Peyer's patch (tissue), 4 donors: Measurements from ENCODE around the gene GCLC. TPM values are rescaled to one million over a fixed set of nuclear protein-coding genes. Genes with fewer than 3 reads are reported as not detected.
"Not testable (repeated sequence)": the region's sequence is repeated elsewhere in the genome, so short reads cannot be mapped to it uniquely, and the experiment has no call there.

Experiments
- DNase-seq, 3 donors: peaks; one replicate each; pipeline ENCODE4 v3.0.0-alpha.2; 2017 to 2019
- H3K27ac ChIP-seq, 4 donors: fragments of 200-600 bp; sonication (generic); one replicate each; pipeline ENCODE4 v1.5.1; 2016 to 2019
- H3K27me3 ChIP-seq, 2 donors: fragments of 200-600 bp; sonication (generic); one replicate each; pipeline ENCODE4 v1.5.1; 2019
- H3K36me3 ChIP-seq, 3 donors: fragments of 200-600 bp; sonication (generic); one replicate each; pipeline ENCODE4 v1.5.1; 2016 to 2019
- H3K4me1 ChIP-seq, 4 donors: fragments of 200-600 bp; sonication (generic); one replicate each; pipeline ENCODE4 v1.5.1; 2016 to 2019
- H3K4me3 ChIP-seq, 4 donors: fragments of 200-600 bp; sonication (generic); 1 replicate in 3 of 4; 2 replicates in 1 of 4; pipeline ENCODE4 v1.5.1; 2016 to 2019; ENCODE audit warnings: mild to moderate bottlenecking in 1 of 4
- H3K9me3 ChIP-seq, 4 donors: fragments of 200-600 bp; sonication (generic); one replicate each; pipeline ENCODE4 v1.5.1; 2016 to 2019; ENCODE audit warnings: mild to moderate bottlenecking in 1 of 4
- CTCF ChIP-seq, 6 experiments: fragments of 450-650 bp in 4 of 6; fragments of 200-600 bp in 2 of 6; sonication (generic) in 1 of 6; IDR thresholded peaks; one replicate each; pipeline ENCODE4 v1.5.1; 2017 to 2019; ENCODE audit warnings: antibody characterized with exemption in 6 of 6, mild to moderate bottlenecking in 3 of 6, moderate library complexity in 1 of 6
- POLR2A ChIP-seq, 2 donors: fragments of 450-650 bp; IDR thresholded peaks; one replicate each; pipeline ENCODE4 v1.5.1; 2017; ENCODE audit warnings: antibody characterized with exemption in 2 of 2, mild to moderate bottlenecking in 2 of 2, moderate library complexity in 2 of 2
- total RNA-seq, 4 donors: library from RNA; depleted of rRNA; stranded (reverse); fragments of >200 nt; gene quantifications; one replicate each; pipeline ENCODE4 v1.1.0, GENCODE V29; 2016

Gene GCLC
- total RNA-seq, 4 donors from 2014 or later = 77.5 to 143 (median 126) TPM

- Histone ChIP-seq H3K27ac (no peak overlapping the region), H3K4me1 (no peaks in the 10 kb centered on the region), H3K9me3 (no peaks in the 10 kb centered on the region), H3K27me3 (no peaks in the 10 kb centered on the region), H3K36me3 (no peaks in the 10 kb centered on the region), H3K4me3 (no peak overlapping the region)
- no peak for DNase-seq
- no peak for TF ChIP-seq CTCF (IDR thresholded peaks at IDR 0.05)
- TF ChIP-seq POLR2A (IDR thresholded peaks at IDR 0.05) = no peak
Observed at GRCh38 chr6:53567701-53568100, 22.8 kb upstream of the GCLC start.

GRCh38 chr6:53566755-53567154 lies 21.9 kb upstream of the GCLC start:
- no peak for TF ChIP-seq CTCF (IDR thresholded peaks at IDR 0.05)
- no peak for TF ChIP-seq POLR2A (IDR thresholded peaks at IDR 0.05)
- H3K36me3 ChIP-seq = no peaks in the 10 kb centered on the region
- H3K4me1 ChIP-seq = no peaks in the 10 kb centered on the region
- no peak for DNase-seq
- no peak overlapping the region for H3K27ac ChIP-seq
- H3K4me3 ChIP-seq = no peak overlapping the region
- H3K27me3 ChIP-seq = no peaks in the 10 kb centered on the region
- no peaks in the 10 kb centered on the region for H3K9me3 ChIP-seq

GRCh38 chr6:53565886-53566285 lies 21.0 kb upstream of the GCLC start:
- no peaks in the 10 kb centered on the region for H3K4me1 ChIP-seq
- TF ChIP-seq POLR2A (IDR thresholded peaks at IDR 0.05) = no peak
- no peak for TF ChIP-seq CTCF (IDR thresholded peaks at IDR 0.05)
- no peak overlapping the region for H3K4me3 ChIP-seq
- H3K27me3 ChIP-seq = no peaks in the 10 kb centered on the region
- H3K27ac ChIP-seq = no peak overlapping the region
- no peaks in the 10 kb centered on the region for H3K9me3 ChIP-seq
- no peaks in the 10 kb centered on the region for H3K36me3 ChIP-seq
- DNase-seq = no peak

- Histone ChIP-seq H3K9me3 (no peaks in the 10 kb centered on the region), H3K4me1 (no peaks in the 10 kb centered on the region), H3K36me3 (no peaks in the 10 kb centered on the region), H3K4me3 (no peak overlapping the region), H3K27ac (no peak overlapping the region), H3K27me3 (no peaks in the 10 kb centered on the region)
- no peak for TF ChIP-seq CTCF (IDR thresholded peaks at IDR 0.05)
- TF ChIP-seq POLR2A (IDR thresholded peaks at IDR 0.05) = no peak
- no peak for DNase-seq
Observed at GRCh38 chr6:53564401-53565065, 19.6 kb upstream of the GCLC start.

- no peak overlapping the region for H3K27ac ChIP-seq
- H3K4me1 ChIP-seq = no peaks in the 10 kb centered on the region
- no peaks in the 10 kb centered on the region for H3K9me3 ChIP-seq
- H3K4me3 ChIP-seq = no peak overlapping the region
- DNase-seq = no peak
- TF ChIP-seq POLR2A (IDR thresholded peaks at IDR 0.05) = no peak
- no peak for TF ChIP-seq CTCF (IDR thresholded peaks at IDR 0.05)
- H3K36me3 ChIP-seq = no peaks in the 10 kb centered on the region
- no peaks in the 10 kb centered on the region for H3K27me3 ChIP-seq
Observed at GRCh38 chr6:53556986-53557715, 12.2 kb upstream of the GCLC start.

GRCh38 chr6:53553600-53553999 lies 8.7 kb upstream of the GCLC start:
- not testable (repeated sequence) for H3K9me3 ChIP-seq, H3K4me1 ChIP-seq, H3K4me3 ChIP-seq, DNase-seq, H3K27me3 ChIP-seq, H3K27ac ChIP-seq, H3K36me3 ChIP-seq

GRCh38 chr6:53551681-53552080 lies 6.8 kb upstream of the GCLC start:
- DNase-seq, H3K27ac ChIP-seq, H3K9me3 ChIP-seq, H3K36me3 ChIP-seq, H3K4me3 ChIP-seq, H3K27me3 ChIP-seq: not testable (repeated sequence)
- peaks cover 0 to 12% (median 0%) of the 10 kb centered on the region in 4 donors for H3K4me1 ChIP-seq
